ENCODE data around the gene MYO5B. TPM values are rescaled to one million over a fixed set of nuclear protein-coding genes. Genes with fewer than 3 reads are reported as not detected.

The MYO5B gene
- total RNA-seq, 1 donor = under 0.01 TPM

DNA sequence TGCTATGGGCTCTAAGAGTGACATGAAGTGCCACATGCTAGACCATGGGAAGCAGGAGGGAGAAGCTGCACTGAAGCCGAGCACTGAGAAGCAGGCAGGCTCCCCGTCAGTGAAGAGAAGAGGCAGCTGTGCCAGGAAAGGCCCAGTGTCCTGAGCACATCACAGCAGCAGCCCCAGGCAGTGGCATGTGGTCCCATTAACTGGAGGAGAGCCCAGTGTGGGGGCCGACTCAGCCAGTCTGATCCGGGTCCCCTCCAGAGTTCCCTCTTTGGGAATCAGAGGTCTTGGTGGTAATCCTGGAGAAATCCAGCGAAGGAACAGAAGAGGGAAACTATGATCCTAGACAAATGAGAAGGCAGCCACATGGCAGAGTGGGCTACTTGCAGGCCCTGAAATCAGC is 284.9 kb downstream of the MYO5B start:
- TF ChIP-seq, protein P1, sequence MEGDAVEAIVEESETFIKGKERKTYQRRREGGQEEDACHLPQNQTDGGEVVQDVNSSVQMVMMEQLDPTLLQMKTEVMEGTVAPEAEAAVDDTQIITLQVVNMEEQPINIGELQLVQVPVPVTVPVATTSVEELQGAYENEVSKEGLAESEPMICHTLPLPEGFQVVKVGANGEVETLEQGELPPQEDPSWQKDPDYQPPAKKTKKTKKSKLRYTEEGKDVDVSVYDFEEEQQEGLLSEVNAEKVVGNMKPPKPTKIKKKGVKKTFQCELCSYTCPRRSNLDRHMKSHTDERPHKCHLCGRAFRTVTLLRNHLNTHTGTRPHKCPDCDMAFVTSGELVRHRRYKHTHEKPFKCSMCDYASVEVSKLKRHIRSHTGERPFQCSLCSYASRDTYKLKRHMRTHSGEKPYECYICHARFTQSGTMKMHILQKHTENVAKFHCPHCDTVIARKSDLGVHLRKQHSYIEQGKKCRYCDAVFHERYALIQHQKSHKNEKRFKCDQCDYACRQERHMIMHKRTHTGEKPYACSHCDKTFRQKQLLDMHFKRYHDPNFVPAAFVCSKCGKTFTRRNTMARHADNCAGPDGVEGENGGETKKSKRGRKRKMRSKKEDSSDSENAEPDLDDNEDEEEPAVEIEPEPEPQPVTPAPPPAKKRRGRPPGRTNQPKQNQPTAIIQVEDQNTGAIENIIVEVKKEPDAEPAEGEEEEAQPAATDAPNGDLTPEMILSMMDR (IDR thresholded peaks at IDR 0.05; ENCODE audit: insufficient read depth, low read depth, low read length) = no peak

DNA sequence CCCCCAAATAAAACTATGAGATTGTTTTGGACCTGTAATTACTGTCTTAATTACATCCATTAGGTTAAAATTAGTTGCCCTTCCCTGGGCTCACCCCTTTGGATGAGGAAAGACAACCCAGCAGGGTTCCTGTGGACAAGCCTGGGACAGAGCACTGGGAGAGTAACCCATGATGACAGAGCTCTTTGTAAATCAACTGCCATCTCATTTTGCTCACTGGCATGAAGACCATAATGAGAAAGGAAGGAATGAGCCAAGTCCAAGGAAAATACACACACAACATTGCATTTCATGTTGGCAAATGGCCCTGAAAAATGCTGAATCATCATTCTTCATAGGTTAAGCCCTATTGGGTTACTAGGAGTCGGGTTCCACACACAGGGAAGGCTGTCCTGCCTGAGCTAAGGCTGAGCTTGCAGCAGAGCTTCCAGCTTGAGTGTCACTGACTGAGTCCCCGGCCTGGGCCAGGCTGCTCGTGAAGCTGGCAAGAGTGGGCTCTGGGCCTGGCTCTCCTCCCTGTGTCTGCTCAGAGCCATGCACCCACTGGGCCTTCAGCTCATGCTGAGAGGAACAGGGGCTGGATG is 287.5 kb downstream of the MYO5B start:
- H3K4me3 ChIP-seq (ENCODE audit: low read depth, low read length) = no peak overlapping the region
- peak; percentile 26 for DNase-seq (ENCODE audit: low read depth)
- TF ChIP-seq, protein P1 (IDR thresholded peaks at IDR 0.05; ENCODE audit: insufficient read depth, low read depth, low read length) = no peak

More for the DNA sequence above, 284.9 kb downstream of the MYO5B start:
- no peak for DNase-seq (ENCODE audit: low read depth)
- no peak overlapping the region for H3K4me3 ChIP-seq (ENCODE audit: low read depth, low read length)

DNA sequence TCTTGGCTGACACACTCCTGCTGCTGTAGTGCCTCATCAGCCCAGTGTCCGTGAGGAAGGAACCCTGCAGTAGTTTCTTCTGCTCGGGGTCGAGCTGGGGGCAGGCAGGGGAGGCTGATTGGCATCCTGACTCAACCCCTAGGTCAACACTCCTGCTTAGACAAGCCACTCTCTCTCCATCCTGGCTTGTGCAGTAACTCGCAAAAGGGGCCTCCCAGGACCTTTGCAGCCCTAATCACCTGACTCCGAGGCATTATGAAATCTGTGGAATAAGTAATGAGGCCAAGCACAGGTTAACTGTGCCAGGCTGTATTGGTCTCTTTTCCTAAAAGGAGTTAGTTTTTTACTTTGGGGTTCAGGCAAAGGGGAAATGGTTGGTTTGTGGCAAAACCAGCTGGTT is 289.2 kb downstream of the MYO5B start:
- DNase-seq (ENCODE audit: low read depth) = no peak
- no peak overlapping the region for H3K4me3 ChIP-seq (ENCODE audit: low read depth, low read length)
- TF ChIP-seq, protein P1 (IDR thresholded peaks at IDR 0.05; ENCODE audit: insufficient read depth, low read depth, low read length) = no peak

GRCh38 chr18:49904871-49905555 is 289.9 kb downstream of the MYO5B start:
- TF ChIP-seq, protein P1 (IDR thresholded peaks at IDR 0.05; ENCODE audit: insufficient read depth, low read depth, low read length) = no peak
- no peak overlapping the region for H3K4me3 ChIP-seq (ENCODE audit: low read depth, low read length)

DNA sequence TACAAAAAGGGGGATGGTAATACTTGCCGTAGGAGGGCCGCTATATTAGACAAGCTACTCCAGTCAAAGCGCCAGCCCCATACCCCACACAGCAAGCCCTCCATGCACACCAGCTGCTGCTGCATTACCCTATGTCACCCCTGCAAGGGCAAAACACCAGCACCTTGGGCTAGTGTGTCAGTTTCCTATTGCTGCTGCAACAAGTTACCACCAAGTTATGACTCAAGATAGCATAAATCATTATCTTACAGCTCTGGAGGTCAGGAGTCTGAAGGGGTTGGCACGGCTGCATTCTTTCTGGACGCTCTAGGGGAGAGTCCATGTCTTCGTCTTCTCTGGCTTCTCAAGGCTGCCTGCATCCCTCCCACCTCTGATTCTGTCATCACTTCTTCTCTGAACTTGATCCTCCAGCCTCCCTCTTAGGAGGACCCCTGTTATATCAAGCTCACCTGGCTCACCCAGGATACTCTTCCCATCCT is 293.0 kb downstream of the MYO5B start:
- H3K4me3 ChIP-seq (ENCODE audit: low read depth, low read length) = no peak overlapping the region
- peak; percentile 5 for DNase-seq (ENCODE audit: low read depth)
- TF ChIP-seq, protein P1 (IDR thresholded peaks at IDR 0.05; ENCODE audit: insufficient read depth, low read depth, low read length) = no peak

More at GRCh38 chr18:49904871-49905555, 289.9 kb downstream of the MYO5B start:
- DNase-seq (ENCODE audit: low read depth) = no peak

GRCh38 chr18:49899657-49900330 is 295.2 kb downstream of the MYO5B start:
- no peak for DNase-seq (ENCODE audit: low read depth)
- no peak overlapping the region for H3K4me3 ChIP-seq (ENCODE audit: low read depth, low read length)
- TF ChIP-seq, protein P1 (IDR thresholded peaks at IDR 0.05; ENCODE audit: insufficient read depth, low read depth, low read length) = no peak
